SU-DHL-6 (cell line): ENCODE measurements around the gene COL18A1.

Source experiments
- EZH2phosphoT487 ChIP-seq: fragments of 200-600 bp; sonication (generic), shearing (Covaris generic); conservative IDR thresholded peaks from 2 replicates; pipeline ENCODE4 v1.6.1; 2018; ENCODE audit warnings: mild to moderate bottlenecking, antibody characterized with exemption, low read length, moderate library complexity, mixed read lengths
- TF ChIP-seq, protein P1 (sequence below): fragments of 200-600 bp; sonication (generic); IDR thresholded peaks from one replicate; pipeline ENCODE4 v1.5.1; 2017; ENCODE audit warnings: antibody characterized with exemption, mild to moderate bottlenecking, low read length, moderate library complexity; ENCODE audit not compliant: insufficient read depth, poor library complexity, severe bottlenecking

- TF ChIP-seq, protein P1, sequence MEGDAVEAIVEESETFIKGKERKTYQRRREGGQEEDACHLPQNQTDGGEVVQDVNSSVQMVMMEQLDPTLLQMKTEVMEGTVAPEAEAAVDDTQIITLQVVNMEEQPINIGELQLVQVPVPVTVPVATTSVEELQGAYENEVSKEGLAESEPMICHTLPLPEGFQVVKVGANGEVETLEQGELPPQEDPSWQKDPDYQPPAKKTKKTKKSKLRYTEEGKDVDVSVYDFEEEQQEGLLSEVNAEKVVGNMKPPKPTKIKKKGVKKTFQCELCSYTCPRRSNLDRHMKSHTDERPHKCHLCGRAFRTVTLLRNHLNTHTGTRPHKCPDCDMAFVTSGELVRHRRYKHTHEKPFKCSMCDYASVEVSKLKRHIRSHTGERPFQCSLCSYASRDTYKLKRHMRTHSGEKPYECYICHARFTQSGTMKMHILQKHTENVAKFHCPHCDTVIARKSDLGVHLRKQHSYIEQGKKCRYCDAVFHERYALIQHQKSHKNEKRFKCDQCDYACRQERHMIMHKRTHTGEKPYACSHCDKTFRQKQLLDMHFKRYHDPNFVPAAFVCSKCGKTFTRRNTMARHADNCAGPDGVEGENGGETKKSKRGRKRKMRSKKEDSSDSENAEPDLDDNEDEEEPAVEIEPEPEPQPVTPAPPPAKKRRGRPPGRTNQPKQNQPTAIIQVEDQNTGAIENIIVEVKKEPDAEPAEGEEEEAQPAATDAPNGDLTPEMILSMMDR: no peak
- no peak for TF ChIP-seq EZH2phosphoT487
Measured at GRCh38 chr21:45509566-45510465, 104.9 kb downstream of the COL18A1 start.
